RWPE2 (cell line): ENCODE data around the gene GDF10.

ENCODE experiments used
- ATAC-seq: fragments of 200-7000 bp; cut with Tn5 transposase; 3 replicates; pipeline ENCODE4 v1.9.1; 2021; ENCODE audit warnings: low read depth
- DNase-seq: peaks from one replicate; pipeline ENCODE4 v3.0.0-alpha.2; 2020; ENCODE audit warnings: low spot score
- H3K27ac ChIP-seq: fragments of 450-650 bp; 2 replicates; pipeline ENCODE4 v1.5.1; 2017; ENCODE audit warnings: mild to moderate bottlenecking; ENCODE audit not compliant: poor library complexity, severe bottlenecking
- H3K27me3 ChIP-seq: fragments of 250-450 bp; sonication (Bioruptor Pico); 2 replicates; pipeline ENCODE4 v1.5.1; 2021; ENCODE audit warnings: mild to moderate bottlenecking, moderate library complexity; ENCODE audit not compliant: insufficient read depth, poor library complexity, severe bottlenecking
- H3K36me3 ChIP-seq: fragments of 250-450 bp; sonication (Bioruptor Pico); 2 replicates; pipeline ENCODE4 v1.5.1; 2020; ENCODE audit warnings: low read depth, mild to moderate bottlenecking, moderate library complexity
- H3K4me1 ChIP-seq: fragments of 250-450 bp; sonication (Bioruptor Pico); 2 replicates; pipeline ENCODE4 v1.5.1; 2021; ENCODE audit warnings: mild to moderate bottlenecking, moderate library complexity; ENCODE audit not compliant: insufficient read depth, poor library complexity, severe bottlenecking
- H3K4me3 ChIP-seq: fragments of 250-450 bp; sonication (Bioruptor Pico); 2 replicates; pipeline ENCODE4 v1.5.1; 2021; ENCODE audit warnings: mild to moderate bottlenecking, moderate library complexity; ENCODE audit not compliant: severe bottlenecking
- H3K9me3 ChIP-seq: fragments of 250-450 bp; sonication (Bioruptor Pico); 2 replicates; pipeline ENCODE4 v1.5.1; 2021; ENCODE audit warnings: mild to moderate bottlenecking, moderate library complexity; ENCODE audit not compliant: severe bottlenecking
- TF ChIP-seq, protein P1 (sequence below): fragments of 450-650 bp; IDR thresholded peaks from one replicate; pipeline ENCODE4 v1.5.1; 2017; ENCODE audit warnings: mild to moderate bottlenecking, moderate library complexity; ENCODE audit not compliant: poor library complexity, severe bottlenecking

Gene GDF10

DNA sequence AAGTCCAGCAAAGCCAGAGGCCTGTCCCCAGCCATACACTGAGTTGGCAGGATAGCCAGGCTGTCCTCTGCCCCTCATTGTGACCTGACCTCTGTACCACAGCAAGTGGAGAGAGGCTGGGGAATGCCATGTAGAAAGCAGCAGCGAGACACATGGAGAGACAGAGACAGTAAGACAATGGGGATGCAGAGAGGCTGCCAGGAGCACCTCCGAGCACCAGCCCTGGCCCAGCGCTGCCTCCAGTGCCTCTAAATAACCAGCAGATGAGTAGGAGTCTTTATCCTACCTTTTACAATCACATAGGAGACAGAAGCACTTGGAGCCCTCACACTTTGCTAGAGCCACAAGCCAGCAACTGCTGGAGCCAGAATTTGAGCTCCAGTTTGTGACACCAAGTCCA lies 30.4 kb downstream of the GDF10 start:
- TF ChIP-seq, protein P1, sequence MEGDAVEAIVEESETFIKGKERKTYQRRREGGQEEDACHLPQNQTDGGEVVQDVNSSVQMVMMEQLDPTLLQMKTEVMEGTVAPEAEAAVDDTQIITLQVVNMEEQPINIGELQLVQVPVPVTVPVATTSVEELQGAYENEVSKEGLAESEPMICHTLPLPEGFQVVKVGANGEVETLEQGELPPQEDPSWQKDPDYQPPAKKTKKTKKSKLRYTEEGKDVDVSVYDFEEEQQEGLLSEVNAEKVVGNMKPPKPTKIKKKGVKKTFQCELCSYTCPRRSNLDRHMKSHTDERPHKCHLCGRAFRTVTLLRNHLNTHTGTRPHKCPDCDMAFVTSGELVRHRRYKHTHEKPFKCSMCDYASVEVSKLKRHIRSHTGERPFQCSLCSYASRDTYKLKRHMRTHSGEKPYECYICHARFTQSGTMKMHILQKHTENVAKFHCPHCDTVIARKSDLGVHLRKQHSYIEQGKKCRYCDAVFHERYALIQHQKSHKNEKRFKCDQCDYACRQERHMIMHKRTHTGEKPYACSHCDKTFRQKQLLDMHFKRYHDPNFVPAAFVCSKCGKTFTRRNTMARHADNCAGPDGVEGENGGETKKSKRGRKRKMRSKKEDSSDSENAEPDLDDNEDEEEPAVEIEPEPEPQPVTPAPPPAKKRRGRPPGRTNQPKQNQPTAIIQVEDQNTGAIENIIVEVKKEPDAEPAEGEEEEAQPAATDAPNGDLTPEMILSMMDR = no peak
- ATAC-seq (no peak), DNase-seq (peak; percentile 18)
- Histone ChIP-seq H3K4me1 (no peaks in the 10 kb centered on the region), H3K4me3 (no peak overlapping the region), H3K36me3 (no peaks in the 10 kb centered on the region), H3K27ac (no peak overlapping the region), H3K27me3 (peaks cover 11% of the 10 kb centered on the region), H3K9me3 (no peaks in the 10 kb centered on the region)

DNA sequence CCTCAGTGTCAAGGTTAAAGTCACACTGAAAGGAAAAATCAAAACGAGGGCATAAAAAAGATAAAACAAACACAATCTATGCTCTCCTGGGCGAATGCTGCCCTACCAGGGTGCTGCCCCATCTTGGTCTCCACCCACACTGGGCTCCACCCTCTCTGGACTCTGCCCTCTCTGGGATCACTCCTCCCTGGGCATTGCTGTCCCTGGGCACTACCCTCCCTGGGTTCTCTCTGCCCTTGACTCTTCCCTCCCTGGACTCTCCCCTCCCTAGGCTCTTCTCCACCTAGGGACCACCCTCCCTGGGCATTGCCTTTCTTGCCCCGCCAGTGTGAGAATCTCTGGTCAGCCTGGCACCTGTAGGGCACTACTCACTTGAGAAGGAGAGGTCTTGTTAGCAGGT lies 30.8 kb downstream of the GDF10 start:
- Histone ChIP-seq H3K4me1 (no peaks in the 10 kb centered on the region), H3K27me3 (peaks cover 11% of the 10 kb centered on the region), H3K36me3 (no peaks in the 10 kb centered on the region), H3K27ac (no peak overlapping the region), H3K4me3 (no peak overlapping the region), H3K9me3 (no peaks in the 10 kb centered on the region)
- DNase-seq = peak; percentile 15
- ATAC-seq = no peak
- TF ChIP-seq, protein P1 = no peak

DNA sequence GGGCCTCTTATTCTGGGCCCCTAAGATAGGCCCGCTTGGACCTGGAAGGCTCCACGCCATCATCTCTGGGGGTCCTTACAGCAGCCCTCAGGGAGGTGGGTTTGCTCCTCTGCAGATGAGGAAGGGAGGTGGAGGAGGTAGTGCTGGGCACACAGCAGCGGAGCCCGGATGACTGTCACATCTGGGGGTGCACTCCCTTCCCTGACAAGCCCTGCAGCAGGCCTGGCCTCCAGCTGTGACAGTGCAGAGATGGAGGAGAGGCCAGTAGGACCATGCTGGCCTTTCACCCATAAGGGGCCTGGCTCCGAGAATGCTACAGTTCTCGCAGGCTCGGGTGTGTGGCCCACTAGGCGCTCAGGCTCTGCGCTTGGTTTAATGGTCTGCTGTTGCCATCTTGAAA lies 31.5 kb downstream of the GDF10 start:
- TF ChIP-seq, protein P1 = no peak
- Histone ChIP-seq H3K4me1 (no peaks in the 10 kb centered on the region), H3K27me3 (peaks cover 11% of the 10 kb centered on the region), H3K27ac (no peak overlapping the region), H3K4me3 (no peak overlapping the region), H3K9me3 (no peaks in the 10 kb centered on the region), H3K36me3 (no peaks in the 10 kb centered on the region)
- DNase-seq (peak; percentile 37), ATAC-seq (no peak)

DNA sequence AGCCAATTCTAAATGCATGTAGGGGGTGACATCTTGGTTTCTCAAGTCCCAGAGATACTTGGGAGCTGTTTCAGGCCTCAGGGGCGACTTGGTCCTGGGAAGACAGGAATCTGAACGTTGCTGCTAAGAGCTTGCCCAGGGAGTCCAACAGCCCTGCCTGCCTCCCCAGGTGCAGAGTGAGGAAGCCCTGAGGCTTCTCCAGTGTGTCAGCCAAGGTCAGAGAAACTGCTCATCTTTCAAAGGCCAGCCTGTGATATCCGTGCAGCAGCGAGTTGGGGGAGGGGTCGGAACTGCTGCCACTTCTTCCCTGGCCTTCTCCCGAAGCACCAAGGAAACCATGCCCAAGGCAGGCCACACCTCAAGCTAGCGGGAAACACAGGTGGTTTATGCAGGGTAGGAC lies 32.0 kb downstream of the GDF10 start:
- ATAC-seq = peak; percentile 48; the same call in 2 of the 3 replicates
- H3K4me3 ChIP-seq = no peak overlapping the region
- H3K4me1 ChIP-seq = no peaks in the 10 kb centered on the region
- DNase-seq = peak; percentile 27
- TF ChIP-seq, protein P1 = no peak
- peaks cover 11% of the 10 kb centered on the region for H3K27me3 ChIP-seq
- no peak overlapping the region for H3K27ac ChIP-seq
- no peaks in the 10 kb centered on the region for H3K9me3 ChIP-seq
- no peaks in the 10 kb centered on the region for H3K36me3 ChIP-seq

DNA sequence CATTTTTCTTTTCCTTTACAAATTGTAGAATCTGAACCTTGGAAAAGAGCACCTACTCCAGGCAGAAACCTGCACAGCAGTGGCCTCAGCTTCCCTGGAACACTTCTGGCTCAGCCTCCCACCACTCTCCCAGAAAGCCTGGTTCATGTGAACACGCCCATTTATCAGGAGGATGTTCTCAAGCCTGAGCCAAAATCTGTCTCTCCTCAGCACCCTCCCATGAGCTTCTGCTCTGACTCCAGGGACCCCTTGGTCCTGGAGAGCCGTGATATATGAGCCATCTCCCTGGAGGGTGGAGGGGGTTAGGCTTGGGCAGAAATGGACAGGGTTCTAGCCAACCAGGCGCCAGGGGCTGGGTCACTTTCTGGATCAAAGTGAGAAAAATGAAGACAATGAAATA lies 32.4 kb downstream of the GDF10 start:
- Histone ChIP-seq H3K9me3 (no peaks in the 10 kb centered on the region), H3K4me3 (no peak overlapping the region), H3K36me3 (no peaks in the 10 kb centered on the region), H3K4me1 (no peaks in the 10 kb centered on the region), H3K27ac (no peak overlapping the region), H3K27me3 (peaks cover 11% of the 10 kb centered on the region)
- DNase-seq (peak; percentile 14), ATAC-seq (no peak; the same call in 2 of the 3 replicates)
- TF ChIP-seq, protein P1 = no peak
